Measurements from ENCODE around the gene MTMR10. TPM values are rescaled to one million over a fixed set of nuclear protein-coding genes. Genes with fewer than 3 reads are reported as not detected.
A peak's percentile ranks its signal among the peaks of the same experiment; 100 is the strongest.

The MTMR10 gene
- total RNA-seq, 1 experiment from 2014 or later = 23.2 TPM

DNA sequence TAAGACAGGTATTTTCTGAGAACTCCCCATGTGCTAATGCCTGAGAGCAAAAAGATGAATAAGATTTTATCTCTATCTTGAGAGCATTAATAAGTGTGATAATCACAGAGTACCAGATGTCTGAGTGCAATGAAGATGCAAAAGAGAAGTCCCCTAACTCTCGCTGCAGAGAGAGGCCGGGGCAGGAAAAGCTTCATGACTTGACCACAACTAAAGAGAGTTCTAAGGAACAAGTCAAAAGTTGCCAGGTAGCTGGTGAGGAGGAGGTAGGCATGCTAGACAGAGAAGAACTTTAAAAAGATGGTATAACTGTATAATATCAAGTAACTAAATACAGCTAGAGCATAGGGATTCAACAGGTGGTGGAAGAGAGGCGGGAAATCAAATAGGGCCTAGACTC lies 28.8 kb downstream of the MTMR10 start:
- no peaks in the 10 kb centered on the region for H3K79me2 ChIP-seq (ENCODE audit: insufficient read depth, low read length)
- no peak overlapping the region for H3K4ac ChIP-seq (ENCODE audit: low read depth, low read length)
- H2AK5ac ChIP-seq (ENCODE audit: insufficient read length, low read length) = no peak overlapping the region
- H3K18ac ChIP-seq (ENCODE audit: insufficient read length, low read depth, low read length) = no peak overlapping the region
- no peak overlapping the region for H3K23ac ChIP-seq (ENCODE audit: insufficient read length, low read depth, low read length)
- H4K8ac ChIP-seq (replicated peaks; ENCODE audit: insufficient read length, low read depth, low read length) = no peak overlapping the region
- H3K79me1 ChIP-seq (ENCODE audit: insufficient read depth, low read depth, low read length, poor library complexity, severe bottlenecking) = no peaks in the 10 kb centered on the region
- no peak overlapping the region for H2BK20ac ChIP-seq (ENCODE audit: low read depth, low read length, poor library complexity, severe bottlenecking)
- DNase-seq = no peak
- WGBS (ENCODE audit: extremely low coverage, insufficient read length, low lambda C conversion rate) = no CpG with 5 or more reads among the region's 3 CpGs
- no peak overlapping the region for H3K27ac ChIP-seq (ENCODE audit: insufficient read length, low read depth, low read length)
- Mint-ChIP-seq H3K36me3 (ENCODE audit: insufficient read depth in 1 of 3, low read depth in 3 of 3) (peaks cover 4 to 39% (median 14%) of the 10 kb centered on the region in 3 experiments; a peak in 6 of 7 replicates), H3K4me1 (peaks cover 0 to 8% of the 10 kb centered on the region in 2 experiments; a peak in 1 of 4 replicates), H3K4me3 (no peak overlapping the region), H3K9me3 (no peaks in the 10 kb centered on the region), H3K27ac (0 out of 7 replicates have a peak overlapping the region, but pooled peaks of 1 of the 3 experiments have one; percentile 2), H3K27me3 (ENCODE audit: low read depth) (no peaks in the 10 kb centered on the region)
- no peaks in the 10 kb centered on the region for H3K23me2 ChIP-seq (ENCODE audit: insufficient read length, low read depth, low read length, poor library complexity, severe bottlenecking)
- H3K56ac ChIP-seq (ENCODE audit: insufficient read length, low read depth, low read length) = no peak overlapping the region
- H2BK15ac ChIP-seq (ENCODE audit: low read depth, low read length) = no peak overlapping the region
- H3K4me1 ChIP-seq (ENCODE audit: insufficient read depth, low read length) = no peaks in the 10 kb centered on the region
- TF ChIP-seq, protein P1, sequence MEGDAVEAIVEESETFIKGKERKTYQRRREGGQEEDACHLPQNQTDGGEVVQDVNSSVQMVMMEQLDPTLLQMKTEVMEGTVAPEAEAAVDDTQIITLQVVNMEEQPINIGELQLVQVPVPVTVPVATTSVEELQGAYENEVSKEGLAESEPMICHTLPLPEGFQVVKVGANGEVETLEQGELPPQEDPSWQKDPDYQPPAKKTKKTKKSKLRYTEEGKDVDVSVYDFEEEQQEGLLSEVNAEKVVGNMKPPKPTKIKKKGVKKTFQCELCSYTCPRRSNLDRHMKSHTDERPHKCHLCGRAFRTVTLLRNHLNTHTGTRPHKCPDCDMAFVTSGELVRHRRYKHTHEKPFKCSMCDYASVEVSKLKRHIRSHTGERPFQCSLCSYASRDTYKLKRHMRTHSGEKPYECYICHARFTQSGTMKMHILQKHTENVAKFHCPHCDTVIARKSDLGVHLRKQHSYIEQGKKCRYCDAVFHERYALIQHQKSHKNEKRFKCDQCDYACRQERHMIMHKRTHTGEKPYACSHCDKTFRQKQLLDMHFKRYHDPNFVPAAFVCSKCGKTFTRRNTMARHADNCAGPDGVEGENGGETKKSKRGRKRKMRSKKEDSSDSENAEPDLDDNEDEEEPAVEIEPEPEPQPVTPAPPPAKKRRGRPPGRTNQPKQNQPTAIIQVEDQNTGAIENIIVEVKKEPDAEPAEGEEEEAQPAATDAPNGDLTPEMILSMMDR (conservative IDR thresholded peaks at IDR 0.05) = no peak
- H4K5ac ChIP-seq (ENCODE audit: insufficient read length, low read depth, low read length) = no peak overlapping the region
- no peak overlapping the region for H3K4me2 ChIP-seq (ENCODE audit: insufficient read depth, insufficient read length, low read length)
- no peaks in the 10 kb centered on the region for H3K27me3 ChIP-seq (ENCODE audit: insufficient read depth, low read length)
- no peak overlapping the region for H2BK120ac ChIP-seq (ENCODE audit: low read depth, low read length, poor library complexity, severe bottlenecking)
- H2BK12ac ChIP-seq (ENCODE audit: insufficient read length, low read depth, low read length) = no peak overlapping the region
- no peak overlapping the region for H4K91ac ChIP-seq (ENCODE audit: insufficient read length, low read depth, low read length)
- no peak overlapping the region for H3K9ac ChIP-seq (ENCODE audit: extremely low read depth, insufficient read length, low read length)
- H3K9me3 ChIP-seq (ENCODE audit: control insufficient read depth, low read depth, low read length) = no peaks in the 10 kb centered on the region
- H3T11ph ChIP-seq (ENCODE audit: low read length) = no peak overlapping the region
- H3K14ac ChIP-seq (ENCODE audit: insufficient read depth, low read length) = no peak overlapping the region
- H2BK5ac ChIP-seq (ENCODE audit: insufficient read length, low read length) = no peak overlapping the region
- H4K20me1 ChIP-seq (ENCODE audit: control insufficient read depth, insufficient read depth, insufficient read length) = no peaks in the 10 kb centered on the region
- no peak overlapping the region for H2AFZ ChIP-seq (ENCODE audit: low read length)

All from H9 (cell line).